IPS-NIHi7 (cell line): Measurements from ENCODE around the gene ATAD3A.
"Not testable (repeated sequence)": the region's sequence is repeated elsewhere in the genome, so short reads cannot be mapped to it uniquely, and the experiment has no call there.

ENCODE experiments used
- DNase-seq: peaks from one replicate; pipeline ENCODE4 v3.0.0; 2012; ENCODE audit warnings: mixed read lengths; ENCODE audit errors: extremely low spot score

The ATAD3A gene

GRCh38 chr1:1523226-1523625 lies 11.3 kb downstream of the ATAD3A start:
- DNase-seq: not testable (repeated sequence)

- DNase-seq: not testable (repeated sequence)
These were observed 11.7 kb downstream of the ATAD3A start for GRCh38 chr1:1523651-1524050.

DNA sequence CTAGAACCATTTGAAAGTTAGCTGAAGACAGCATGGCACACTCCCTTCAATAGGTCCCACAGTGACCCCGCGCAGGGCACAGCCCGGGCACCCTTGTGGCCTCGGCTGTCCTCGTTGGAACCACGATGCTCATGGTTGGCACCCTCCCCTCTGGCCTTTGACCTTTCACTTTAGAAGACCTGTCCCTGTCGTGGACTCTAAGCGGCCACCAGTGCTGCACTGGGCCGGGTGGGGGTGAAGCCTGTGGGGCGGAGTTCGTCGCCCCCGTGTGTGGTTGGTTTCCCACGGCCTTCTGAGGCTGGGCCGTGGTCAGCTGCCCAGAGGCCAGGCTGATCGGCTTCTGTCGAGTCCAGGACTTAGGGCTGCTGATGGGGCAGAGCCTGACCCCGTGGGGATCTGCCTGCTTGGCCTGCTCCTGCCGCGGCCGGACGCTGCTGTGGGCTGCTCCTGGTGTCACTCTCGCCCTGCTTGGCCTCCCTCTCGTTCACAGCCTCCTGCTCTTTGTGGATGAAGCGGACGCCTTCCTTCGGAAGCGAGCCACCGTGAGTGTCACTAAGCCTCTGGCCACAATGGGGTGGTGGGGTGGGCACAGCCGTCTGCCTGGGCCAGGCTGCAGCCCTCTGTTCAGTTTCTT lies 12.9 kb downstream of the ATAD3A start:
- not testable (repeated sequence) for DNase-seq

- not testable (repeated sequence) for DNase-seq
These were observed 14.5 kb downstream of the ATAD3A start for GRCh38 chr1:1526476-1526875.

DNA sequence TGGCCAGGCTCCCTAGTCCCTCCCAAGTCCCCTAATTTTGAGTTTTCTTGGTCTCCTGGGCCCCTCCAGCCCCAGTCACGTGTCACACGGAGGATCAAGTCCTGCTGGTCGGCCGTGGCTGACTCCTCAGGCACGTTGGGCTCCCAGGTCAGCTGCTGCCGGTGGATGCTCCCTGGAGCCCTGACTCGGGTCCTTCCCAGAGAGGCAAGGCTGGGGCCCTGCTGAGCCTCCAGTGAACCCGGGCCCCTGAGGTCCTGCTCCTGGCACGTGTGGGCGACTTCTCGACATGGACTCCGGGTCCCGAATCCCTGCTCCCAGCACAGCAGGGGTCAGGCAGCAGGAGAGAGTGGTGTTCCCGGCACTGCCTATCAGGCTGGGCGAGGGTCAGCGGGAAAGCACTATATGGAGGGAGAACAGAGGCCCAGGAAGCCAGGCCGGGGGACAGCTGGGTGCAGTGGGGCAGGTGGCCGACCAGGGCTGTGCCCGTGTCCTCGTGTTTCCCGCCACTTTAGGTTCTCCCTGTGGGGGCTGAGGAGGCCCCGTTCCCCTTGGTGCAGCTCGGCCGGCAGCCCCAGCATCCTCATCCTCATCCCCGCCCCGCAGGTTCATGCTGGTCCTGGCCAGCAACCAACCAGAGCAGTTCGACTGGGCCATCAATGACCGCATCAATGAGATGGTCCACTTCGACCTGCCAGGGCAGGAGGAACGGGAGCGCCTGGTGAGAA lies 15.3 kb downstream of the ATAD3A start:
- DNase-seq: no peak

GRCh38 chr1:1528301-1529267 lies 16.6 kb downstream of the ATAD3A start:
- no peak for DNase-seq

- DNase-seq: no peak
These were observed 17.4 kb downstream of the ATAD3A start for GRCh38 chr1:1529321-1529720.

GRCh38 chr1:1529936-1530335 lies 18.0 kb downstream of the ATAD3A start:
- no peak for DNase-seq

DNA sequence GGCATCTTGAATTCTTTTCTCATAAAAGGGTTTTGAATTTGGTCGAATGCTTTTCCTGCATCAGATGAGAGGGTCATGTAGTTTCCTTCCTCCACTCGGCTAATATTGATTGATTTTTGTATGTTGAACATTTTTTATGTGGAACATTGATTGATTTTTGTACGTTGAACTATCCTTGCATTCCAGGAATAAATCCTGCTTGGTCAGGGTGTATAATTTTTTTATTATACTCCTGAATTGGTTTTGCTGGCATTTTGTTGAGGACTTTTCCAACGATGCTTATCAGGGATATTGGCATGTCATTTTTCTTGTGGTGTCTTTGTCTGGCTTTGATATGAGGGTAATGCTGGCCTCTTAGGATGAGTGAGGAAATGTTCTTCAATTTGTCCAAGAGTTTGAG lies 20.0 kb downstream of the ATAD3A start:
- no peak for DNase-seq

- DNase-seq: not testable (repeated sequence)
These were observed 21.4 kb downstream of the ATAD3A start for GRCh38 chr1:1533176-1533893.

DNA sequence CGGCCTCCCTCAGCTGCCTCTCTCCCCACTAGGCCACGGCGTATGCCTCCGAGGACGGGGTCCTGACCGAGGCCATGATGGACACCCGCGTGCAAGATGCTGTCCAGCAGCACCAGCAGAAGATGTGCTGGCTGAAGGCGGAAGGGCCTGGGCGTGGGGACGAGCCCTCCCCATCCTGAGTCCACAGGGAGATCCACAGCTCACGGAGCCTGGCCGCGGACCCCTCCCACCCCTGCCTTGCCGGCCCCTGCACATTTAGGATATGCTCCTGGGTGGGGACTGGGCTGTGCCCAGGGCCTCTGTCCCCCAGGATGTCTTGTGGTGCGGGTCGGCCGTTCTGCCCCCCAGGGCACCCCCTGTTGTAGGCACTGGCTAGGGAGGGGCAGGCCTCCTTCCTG lies 21.9 kb downstream of the ATAD3A start:
- DNase-seq: not testable (repeated sequence)

- DNase-seq: no peak
These were observed 22.6 kb downstream of the ATAD3A start for GRCh38 chr1:1534401-1535154.

GRCh38 chr1:1535201-1536018 lies 23.4 kb downstream of the ATAD3A start:
- DNase-seq: no peak

- no peak for DNase-seq
These were observed 24.3 kb downstream of the ATAD3A start for GRCh38 chr1:1536019-1536937.

GRCh38 chr1:1536938-1537546 lies 25.1 kb downstream of the ATAD3A start:
- DNase-seq: no peak

DNA sequence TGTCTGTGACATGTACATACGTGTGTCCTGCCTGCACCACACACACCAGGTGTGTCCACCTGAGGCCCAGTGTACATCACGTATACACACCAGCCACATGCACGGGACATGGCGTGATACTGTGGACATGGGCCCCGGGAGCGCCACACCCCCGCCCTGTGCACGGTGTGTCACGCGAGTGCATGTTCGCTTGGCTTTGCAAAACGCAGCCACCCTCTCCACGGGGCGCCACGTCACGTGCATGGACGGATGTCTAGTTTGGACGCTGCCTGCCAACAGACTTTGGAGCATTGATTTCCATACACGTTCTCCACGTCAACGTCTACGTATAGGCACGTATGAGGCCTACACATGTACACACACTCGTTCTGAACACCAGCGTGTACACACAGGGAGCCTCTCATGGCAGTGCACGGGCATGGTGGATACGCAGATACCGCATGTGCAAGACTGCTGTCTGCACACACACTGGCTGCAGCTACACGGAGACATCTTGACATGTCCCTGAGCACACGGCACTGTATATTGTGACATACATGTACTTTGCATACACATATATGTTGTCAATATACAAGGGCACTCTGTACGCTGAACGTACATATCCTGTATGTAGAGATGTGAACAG lies 25.8 kb downstream of the ATAD3A start:
- DNase-seq: no peak

DNA sequence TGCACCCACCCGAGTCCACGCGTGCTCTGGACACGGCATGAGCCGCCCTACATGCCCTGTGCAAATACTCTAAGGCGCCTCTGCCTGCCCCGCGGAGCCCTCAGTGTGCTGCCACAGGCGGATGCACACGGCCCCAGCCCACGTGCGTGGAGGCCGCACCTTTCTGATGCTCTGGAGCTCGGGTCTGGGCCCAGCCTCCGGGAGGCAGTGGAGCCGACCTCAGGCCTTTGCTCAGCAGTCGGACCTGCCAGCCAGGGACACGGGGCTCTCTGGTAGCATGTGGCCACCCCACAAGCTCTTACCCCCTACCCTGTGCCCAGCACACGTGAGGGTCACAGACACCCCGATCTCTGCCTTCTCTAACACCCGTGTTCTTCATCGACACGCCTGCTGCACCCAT lies 26.4 kb downstream of the ATAD3A start:
- DNase-seq: no peak

GRCh38 chr1:1538989-1539309 lies 27.0 kb downstream of the ATAD3A start:
- DNase-seq: no peak
